Pancreas (tissue), 10 donors: ENCODE measurements around the gene ZC3H12A. TPM values are rescaled to one million over a fixed set of nuclear protein-coding genes. Genes with fewer than 3 reads are reported as not detected.

ENCODE experiments used
- ATAC-seq, 4 donors: fragments of 200-7000 bp; cut with Tn5 transposase; one replicate each; pipeline versions ENCODE4 v1.8.0 to v1.9.1; 2020; ENCODE audit warnings: mild to moderate bottlenecking in 4 of 4, moderate library complexity in 4 of 4
- DNase-seq, 6 donors: peaks; one replicate each; pipeline ENCODE4 v3.0.0-alpha.2; 2020
- FAIRE-seq: peaks from 2 replicates; lab custom pipeline; 2012; peaks lifted over from hg19 to GRCh38; lab: Jason Lieb, UNC
- H3K27ac ChIP-seq, 4 donors: fragments of 200-600 bp; sonication (generic); 1 replicate in 3 of 4; 2 replicates in 1 of 4; pipeline versions ENCODE4 v1.5.0 to v1.8.0; 2020
- H3K27me3 ChIP-seq, 4 donors: fragments of 200-600 bp; one replicate each; pipeline ENCODE4 v1.8.0; 2021
- H3K36me3 ChIP-seq, 3 donors: fragments of 200-600 bp; sonication (generic) in 1 of 3; one replicate each; pipeline versions ENCODE4 v1.5.0 to v1.8.0; 2020 to 2021
- H3K4me1 ChIP-seq, 3 donors: fragments of 200-600 bp; one replicate each; pipeline ENCODE4 v1.8.0; 2021
- H3K4me3 ChIP-seq, 4 donors: fragments of 200-600 bp; sonication (generic) in 2 of 4; one replicate each; pipeline versions ENCODE4 v1.5.0 to v1.8.0; 2020 to 2021
- H3K9me3 ChIP-seq, 4 donors: fragments of 200-600 bp; one replicate each; pipeline ENCODE4 v1.8.0; 2021
- CTCF ChIP-seq, 4 donors: fragments of 200-600 bp; sonication (generic) in 3 of 4; IDR thresholded peaks; one replicate each; pipeline versions ENCODE4 v1.5.0 to v1.8.0; 2021; ENCODE audit warnings: antibody characterized with exemption in 4 of 4
- WGBS, 2 donors: extraction: QIAGEN DNeasy Blood & Tissue Kit; methylation state at CpG; one replicate each; pipeline ENCODE4 v1.1.7; 2013; 5-methylcytosine and 5-hydroxymethylcytosine counted together
- intact Hi-C, 3 donors: fragments of 100-400 bp; cut with DNase I; formaldehyde crosslinking; loops; one replicate each; pipeline versions ENCODE4 v1.11.1 to v1.14.2; 2022
- polyA plus RNA-seq, 2 donors: library from polyadenylated mRNA; stranded (reverse); fragments of 200-250 nt; gene quantifications; one replicate each; pipeline ENCODE4 v1.2.3, GENCODE V29; 2013
- total RNA-seq, 6 donors: library from RNA; stranded (reverse); fragmentation: NEBNext Ultra II Directional in 4 of 6; extraction: Animal tissue kit (Norgen Biotek cat#: 25700) in 4 of 6; gene quantifications; one replicate each; pipeline versions ENCODE4 v1.2.1 to v1.2.4, GENCODE V29; 2021 to 2023
- donor health status: healthy with polysubstance abuse.
- donor health status: DM: no; HTN: no; CAD: no; lungs with moderate emphysema.
- donor health status: DM: no; HTN: no; CAD: no.
- donor health status: control.
- donor health status: control.
- donor health status: Bipolar disorder and iron deficiency.
- donor health status: DM: yes; HTN: yes; CAD: no.
- donor health status: DM: no; HTN: no; CAD: no.
- donor health status: DM: no; HTN: no; CAD: no.
- donor health status: DM: yes; HTN: yes; CAD: no.

The ZC3H12A gene
- total and polyA plus RNA-seq, 8 donors, result 4.1 to 13.1 (median 9.9) TPM

- DNase-seq, result peak in 2 of 6 donors; percentile 35 to 61
- no peak for TF ChIP-seq CTCF (IDR thresholded peaks at IDR 0.05)
- FAIRE-seq, result no peak
- peaks cover 54 to 73% (median 69%) of the 10 kb centered on the region in 3 donors for H3K4me1 ChIP-seq
- intact Hi-C loops, result no loop called here
- H3K27ac ChIP-seq, result peak overlapping the region in 2 of 4 donors; percentile 96 to 97
- no peaks in the 10 kb centered on the region for H3K27me3 ChIP-seq
- WGBS, 2 donors, result 92 to 94% methylated on average over 26 of the region's 26 CpGs
- peaks cover 18 to 42% (median 31%) of the 10 kb centered on the region in 3 donors for H3K36me3 ChIP-seq
- ATAC-seq, result no peak
- no peak overlapping the region for H3K4me3 ChIP-seq
- no peaks in the 10 kb centered on the region for H3K9me3 ChIP-seq
Observed at GRCh38 chr1:37481289-37482003, 7.1 kb downstream of the ZC3H12A start.

- Histone ChIP-seq H3K36me3 (peaks cover 18 to 42% (median 31%) of the 10 kb centered on the region in 3 donors), H3K4me3 (no peak overlapping the region), H3K27ac (peak overlapping the region in 1 of 4 donors; percentile 78), H3K9me3 (no peaks in the 10 kb centered on the region), H3K4me1 (peaks cover 49 to 80% (median 71%) of the 10 kb centered on the region in 3 donors), H3K27me3 (no peaks in the 10 kb centered on the region)
- no peak for TF ChIP-seq CTCF (IDR thresholded peaks at IDR 0.05)
- peak in 1 of 6 donors; percentile 30 for DNase-seq
- intact Hi-C loops, result no loop called here
- no peak for FAIRE-seq
- no peak for ATAC-seq
- 92% methylated on average over 18 of the region's 18 CpGs for WGBS, 2 donors
Observed at GRCh38 chr1:37482004-37482785, 7.8 kb downstream of the ZC3H12A start.

- no peak for TF ChIP-seq CTCF (IDR thresholded peaks at IDR 0.05)
- H3K36me3 ChIP-seq, result peaks cover 18 to 42% (median 31%) of the 10 kb centered on the region in 3 donors
- ATAC-seq, result no peak
- peak overlapping the region; percentile 38 to 78 (median 64) for H3K27ac ChIP-seq
- no peaks in the 10 kb centered on the region for H3K27me3 ChIP-seq
- intact Hi-C loops, result no loop called here
- no peaks in the 10 kb centered on the region for H3K9me3 ChIP-seq
- no peak overlapping the region for H3K4me3 ChIP-seq
- peak in 2 of 6 donors; percentile 41 to 77 for DNase-seq
- FAIRE-seq, result no peak
- WGBS, 2 donors, result 87 to 89% methylated on average over 28 to 29 of the region's 29 CpGs
- peaks cover 42 to 75% (median 62%) of the 10 kb centered on the region in 3 donors for H3K4me1 ChIP-seq
Observed at GRCh38 chr1:37482796-37483744, 8.7 kb downstream of the ZC3H12A start.

GRCh38 chr1:37483785-37484184 is 9.4 kb downstream of the ZC3H12A start:
- H3K4me3 ChIP-seq, result no peak overlapping the region
- no peaks in the 10 kb centered on the region for H3K9me3 ChIP-seq
- H3K27ac ChIP-seq, result peak overlapping the region; percentile 38 to 78 (median 64)
- intact Hi-C loops, result no loop called here
- FAIRE-seq (no peak), DNase-seq (peak in 1 of 6 donors; percentile 33), ATAC-seq (no peak)
- WGBS, 2 donors, result 68 to 78% methylated on average over 15 of the region's 15 CpGs
- TF ChIP-seq CTCF (IDR thresholded peaks at IDR 0.05), result no peak
- H3K36me3 ChIP-seq, result peaks cover 18 to 37% (median 31%) of the 10 kb centered on the region in 3 donors
- H3K27me3 ChIP-seq, result no peaks in the 10 kb centered on the region
- peaks cover 35 to 69% (median 55%) of the 10 kb centered on the region in 3 donors for H3K4me1 ChIP-seq
